Panc1 (cell line): ENCODE results near the gene ARTN.

Experiments
- POLR2AphosphoS5 ChIP-seq: IDR thresholded peaks from 2 replicates; pipeline ENCODE4 v1.6.1; 2012; ENCODE audit warnings: mild to moderate bottlenecking, low read depth, low read length, moderate library complexity
- SIN3A ChIP-seq: IDR thresholded peaks from 2 replicates; pipeline ENCODE4 v1.6.1; 2012; ENCODE audit warnings: low read depth, mild to moderate bottlenecking, low read length, moderate library complexity, borderline replicate concordance; ENCODE audit not compliant: insufficient read depth
- TF ChIP-seq, protein P1 (sequence below): fragments of 450-650 bp; IDR thresholded peaks from 2 replicates; pipeline ENCODE4 v1.5.1; 2017; ENCODE audit warnings: mild to moderate bottlenecking

DNA sequence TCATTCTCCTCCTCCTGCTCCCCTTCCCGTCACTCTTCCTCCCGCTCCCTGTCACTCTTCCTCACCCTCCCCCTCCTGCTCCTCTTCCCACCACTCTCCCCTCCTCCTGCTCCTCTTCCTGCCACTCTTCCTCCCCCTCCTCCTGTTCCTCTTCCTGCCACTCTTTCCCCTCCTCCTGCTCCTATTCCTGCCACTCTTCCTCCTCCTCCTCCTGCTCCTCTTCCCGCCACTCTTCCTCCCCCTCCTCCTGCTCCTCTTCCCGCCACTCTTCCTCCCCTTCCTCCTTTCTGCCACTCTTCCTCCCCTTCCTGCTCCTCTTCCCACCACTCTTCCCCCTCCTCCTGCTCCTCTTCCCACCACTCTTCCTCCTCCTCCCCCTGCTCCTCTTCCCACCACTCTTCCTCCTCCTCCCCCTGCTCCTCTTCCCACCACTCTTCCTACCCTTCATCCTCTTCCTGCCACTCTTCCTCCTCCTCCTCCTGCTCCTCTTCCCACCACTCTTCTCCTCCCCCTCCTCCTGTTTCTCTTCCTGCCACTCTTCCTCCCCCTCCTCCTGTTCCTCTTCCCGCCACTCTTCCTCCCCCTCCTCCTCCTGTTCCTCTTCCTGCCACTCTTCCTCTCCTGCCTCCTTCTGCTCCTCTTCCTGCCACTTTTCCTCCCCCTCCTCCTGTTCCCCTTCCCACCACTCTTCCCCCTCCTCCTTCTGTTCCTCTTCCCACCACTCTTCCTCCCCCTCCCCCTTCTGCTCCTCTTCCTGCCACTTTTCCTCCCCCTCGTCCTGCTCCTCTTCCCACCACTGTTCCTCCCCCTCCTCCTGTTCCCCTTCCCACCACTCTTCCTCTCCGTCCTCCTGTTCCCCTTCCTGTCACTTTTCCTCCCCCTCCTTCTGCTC lies 28.7 kb upstream of the ARTN start:
- TF ChIP-seq, protein P1, sequence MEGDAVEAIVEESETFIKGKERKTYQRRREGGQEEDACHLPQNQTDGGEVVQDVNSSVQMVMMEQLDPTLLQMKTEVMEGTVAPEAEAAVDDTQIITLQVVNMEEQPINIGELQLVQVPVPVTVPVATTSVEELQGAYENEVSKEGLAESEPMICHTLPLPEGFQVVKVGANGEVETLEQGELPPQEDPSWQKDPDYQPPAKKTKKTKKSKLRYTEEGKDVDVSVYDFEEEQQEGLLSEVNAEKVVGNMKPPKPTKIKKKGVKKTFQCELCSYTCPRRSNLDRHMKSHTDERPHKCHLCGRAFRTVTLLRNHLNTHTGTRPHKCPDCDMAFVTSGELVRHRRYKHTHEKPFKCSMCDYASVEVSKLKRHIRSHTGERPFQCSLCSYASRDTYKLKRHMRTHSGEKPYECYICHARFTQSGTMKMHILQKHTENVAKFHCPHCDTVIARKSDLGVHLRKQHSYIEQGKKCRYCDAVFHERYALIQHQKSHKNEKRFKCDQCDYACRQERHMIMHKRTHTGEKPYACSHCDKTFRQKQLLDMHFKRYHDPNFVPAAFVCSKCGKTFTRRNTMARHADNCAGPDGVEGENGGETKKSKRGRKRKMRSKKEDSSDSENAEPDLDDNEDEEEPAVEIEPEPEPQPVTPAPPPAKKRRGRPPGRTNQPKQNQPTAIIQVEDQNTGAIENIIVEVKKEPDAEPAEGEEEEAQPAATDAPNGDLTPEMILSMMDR = no peak
- TF ChIP-seq POLR2AphosphoS5 = no peak
- no peak for TF ChIP-seq SIN3A
